Measurements from ENCODE around the gene SLC13A4. TPM values are rescaled to one million over a fixed set of nuclear protein-coding genes. Genes with fewer than 3 reads are reported as not detected.
"Not testable (repeated sequence)": the region's sequence is repeated elsewhere in the genome, so short reads cannot be mapped to it uniquely, and the experiment has no call there.

SLC13A4 gene
- total RNA-seq, 2 donors from 2014 or later = not detected

GRCh38 chr7:135709508-135709907 lies 18.5 kb downstream of the SLC13A4 start:
- no peaks in the 10 kb centered on the region for H3K9me3 ChIP-seq (ENCODE audit: control insufficient read depth, low read length, poor library complexity, severe bottlenecking)
- DNase-seq (no peak), ATAC-seq (no peak)
- Mint-ChIP-seq H3K4me1 (no peaks in the 10 kb centered on the region), H3K4me3 (no peak overlapping the region), H3K27ac (peak overlapping the region; percentile 9), H3K36me3 (ENCODE audit: low read depth) (no peaks in the 10 kb centered on the region), H3K27me3 (peaks cover 4% of the 10 kb centered on the region)

GRCh38 chr7:135708041-135708440 lies 19.9 kb downstream of the SLC13A4 start:
- no peak for DNase-seq
- Mint-ChIP-seq H3K27me3 (peaks cover 3% of the 10 kb centered on the region), H3K36me3 (ENCODE audit: low read depth) (no peaks in the 10 kb centered on the region), H3K27ac (no peak overlapping the region), H3K4me3 (no peak overlapping the region), H3K4me1 (no peaks in the 10 kb centered on the region)
- H3K9me3 ChIP-seq (ENCODE audit: control insufficient read depth, low read length, poor library complexity, severe bottlenecking) = no peaks in the 10 kb centered on the region
- no peak for ATAC-seq

GRCh38 chr7:135707570-135707966 lies 20.4 kb downstream of the SLC13A4 start:
- no peaks in the 10 kb centered on the region for H3K36me3 Mint-ChIP-seq (ENCODE audit: low read depth)
- no peak for ATAC-seq
- no peak overlapping the region for H3K27ac Mint-ChIP-seq
- H3K4me1 Mint-ChIP-seq = no peaks in the 10 kb centered on the region
- H3K9me3 ChIP-seq (ENCODE audit: control insufficient read depth, low read length, poor library complexity, severe bottlenecking) = no peaks in the 10 kb centered on the region
- no peak overlapping the region for H3K4me3 Mint-ChIP-seq
- DNase-seq = no peak
- H3K27me3 Mint-ChIP-seq = no peaks in the 10 kb centered on the region

GRCh38 chr7:135706858-135707569 lies 21.0 kb downstream of the SLC13A4 start:
- Mint-ChIP-seq H3K4me1 (no peaks in the 10 kb centered on the region), H3K27ac (no peak overlapping the region), H3K36me3 (ENCODE audit: low read depth) (no peaks in the 10 kb centered on the region), H3K4me3 (no peak overlapping the region), H3K27me3 (no peaks in the 10 kb centered on the region)
- no peak for ATAC-seq
- no peak for DNase-seq
- no peaks in the 10 kb centered on the region for H3K9me3 ChIP-seq (ENCODE audit: control insufficient read depth, low read length, poor library complexity, severe bottlenecking)

GRCh38 chr7:135706038-135706742 lies 21.8 kb downstream of the SLC13A4 start:
- no peak overlapping the region for H3K4me3 Mint-ChIP-seq
- H3K9me3 ChIP-seq (ENCODE audit: control insufficient read depth, low read length, poor library complexity, severe bottlenecking) = no peaks in the 10 kb centered on the region
- no peaks in the 10 kb centered on the region for H3K27me3 Mint-ChIP-seq
- H3K4me1 Mint-ChIP-seq = no peaks in the 10 kb centered on the region
- DNase-seq = no peak
- no peak for ATAC-seq
- no peak overlapping the region for H3K27ac Mint-ChIP-seq
- H3K36me3 Mint-ChIP-seq (ENCODE audit: low read depth) = no peaks in the 10 kb centered on the region

GRCh38 chr7:135704698-135705097 lies 23.3 kb downstream of the SLC13A4 start:
- Mint-ChIP-seq H3K27me3 (no peaks in the 10 kb centered on the region), H3K4me1 (no peaks in the 10 kb centered on the region), H3K27ac (no peak overlapping the region), H3K4me3 (no peak overlapping the region), H3K36me3 (ENCODE audit: low read depth) (no peaks in the 10 kb centered on the region)
- ATAC-seq (no peak), DNase-seq (no peak)
- H3K9me3 ChIP-seq (ENCODE audit: control insufficient read depth, low read length, poor library complexity, severe bottlenecking) = no peaks in the 10 kb centered on the region

- ATAC-seq (no peak), DNase-seq (no peak)
- Mint-ChIP-seq H3K27ac (peak overlapping the region; percentile 47), H3K36me3 (ENCODE audit: low read depth) (no peaks in the 10 kb centered on the region), H3K4me1 (no peaks in the 10 kb centered on the region), H3K4me3 (no peak overlapping the region), H3K27me3 (no peaks in the 10 kb centered on the region)
- H3K9me3 ChIP-seq (ENCODE audit: control insufficient read depth, low read length, poor library complexity, severe bottlenecking) = no peaks in the 10 kb centered on the region
Observed at GRCh38 chr7:135704074-135704473, 23.9 kb downstream of the SLC13A4 start.

- no peaks in the 10 kb centered on the region for H3K27me3 Mint-ChIP-seq
- H3K36me3 Mint-ChIP-seq (ENCODE audit: low read depth) = peaks cover 2% of the 10 kb centered on the region
- H3K9me3 ChIP-seq (ENCODE audit: control insufficient read depth, low read length, poor library complexity, severe bottlenecking) = no peaks in the 10 kb centered on the region
- no peak overlapping the region for H3K27ac Mint-ChIP-seq
- no peak overlapping the region for H3K4me3 Mint-ChIP-seq
- no peaks in the 10 kb centered on the region for H3K4me1 Mint-ChIP-seq
- ATAC-seq (no peak), DNase-seq (no peak)
Observed at GRCh38 chr7:135697276-135698049, 30.5 kb downstream of the SLC13A4 start.

GRCh38 chr7:135693558-135693957 lies 34.4 kb downstream of the SLC13A4 start:
- ATAC-seq = no peak
- Mint-ChIP-seq H3K4me3 (no peak overlapping the region), H3K27me3 (no peaks in the 10 kb centered on the region), H3K27ac (no peak overlapping the region), H3K36me3 (ENCODE audit: low read depth) (peaks cover 2% of the 10 kb centered on the region), H3K4me1 (no peaks in the 10 kb centered on the region)
- H3K9me3 ChIP-seq (ENCODE audit: control insufficient read depth, low read length, poor library complexity, severe bottlenecking) = no peaks in the 10 kb centered on the region
- no peak for DNase-seq

GRCh38 chr7:135692606-135693005 lies 35.4 kb downstream of the SLC13A4 start:
- H3K27me3 Mint-ChIP-seq; H3K27ac Mint-ChIP-seq; H3K9me3 ChIP-seq (ENCODE audit: control insufficient read depth, low read length, poor library complexity, severe bottlenecking); DNase-seq; H3K4me3 Mint-ChIP-seq; H3K36me3 Mint-ChIP-seq (ENCODE audit: low read depth); H3K4me1 Mint-ChIP-seq; ATAC-seq: not testable (repeated sequence)

GRCh38 chr7:135692055-135692454 lies 35.9 kb downstream of the SLC13A4 start:
- no peak for DNase-seq
- no peak for ATAC-seq
- peaks cover 5% of the 10 kb centered on the region for H3K36me3 Mint-ChIP-seq (ENCODE audit: low read depth)
- H3K4me1 Mint-ChIP-seq = peaks cover 2% of the 10 kb centered on the region
- H3K27me3 Mint-ChIP-seq = no peaks in the 10 kb centered on the region
- no peak overlapping the region for H3K4me3 Mint-ChIP-seq
- H3K27ac Mint-ChIP-seq = no peak overlapping the region
- no peaks in the 10 kb centered on the region for H3K9me3 ChIP-seq (ENCODE audit: control insufficient read depth, low read length, poor library complexity, severe bottlenecking)

- ATAC-seq = no peak
- Mint-ChIP-seq H3K4me1 (peaks cover 2% of the 10 kb centered on the region), H3K27me3 (no peaks in the 10 kb centered on the region), H3K4me3 (no peak overlapping the region), H3K27ac (no peak overlapping the region), H3K36me3 (ENCODE audit: low read depth) (peaks cover 5% of the 10 kb centered on the region)
- no peaks in the 10 kb centered on the region for H3K9me3 ChIP-seq (ENCODE audit: control insufficient read depth, low read length, poor library complexity, severe bottlenecking)
- DNase-seq = no peak
Observed at GRCh38 chr7:135690566-135690965, 37.4 kb downstream of the SLC13A4 start.

- Mint-ChIP-seq H3K36me3 (ENCODE audit: low read depth) (peaks cover 5% of the 10 kb centered on the region), H3K4me1 (peaks cover 4% of the 10 kb centered on the region), H3K4me3 (no peak overlapping the region), H3K27me3 (no peaks in the 10 kb centered on the region), H3K27ac (no peak overlapping the region)
- DNase-seq = no peak
- no peaks in the 10 kb centered on the region for H3K9me3 ChIP-seq (ENCODE audit: control insufficient read depth, low read length, poor library complexity, severe bottlenecking)
- ATAC-seq = no peak
Observed at GRCh38 chr7:135687466-135687865, 40.5 kb downstream of the SLC13A4 start.
